GM21528 (cell line): ENCODE results near the gene TPRG1.

ENCODE experiments used
- ATAC-seq: cut with Tn5 transposase; IDR thresholded peaks from one replicate; pipeline ENCODE4 v1.9.1; 2021; ENCODE audit warnings: mild to moderate bottlenecking, moderate library complexity; ENCODE audit not compliant: unreplicated experiment, low FRiP score

Gene TPRG1

DNA sequence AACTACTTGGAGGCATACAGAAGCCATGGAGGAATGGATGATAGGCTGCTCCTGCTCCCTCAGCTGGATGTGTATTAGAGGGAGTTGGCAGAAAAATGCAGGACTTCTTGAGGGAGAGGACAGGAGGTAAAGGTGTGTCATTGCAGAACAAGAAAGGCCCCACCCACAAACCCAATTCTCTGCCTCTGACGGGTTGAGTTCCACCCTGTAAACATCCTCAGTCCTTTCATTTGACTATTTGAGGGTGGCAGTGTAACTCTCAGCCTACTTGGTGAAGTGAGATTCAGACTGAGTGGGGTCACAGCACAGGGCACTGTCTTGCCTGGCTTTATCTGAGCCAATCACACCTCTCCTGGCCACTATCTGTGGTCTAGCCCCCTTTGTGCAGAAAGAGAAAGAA lies at the start of gene TPRG1:
Gene TPRG1, plus strand, starts transcription at position 265 of the 400 bp plus-strand sequence. CDS start 35,414 bp downstream, outside the sequence.
- ATAC-seq: no peak

DNA sequence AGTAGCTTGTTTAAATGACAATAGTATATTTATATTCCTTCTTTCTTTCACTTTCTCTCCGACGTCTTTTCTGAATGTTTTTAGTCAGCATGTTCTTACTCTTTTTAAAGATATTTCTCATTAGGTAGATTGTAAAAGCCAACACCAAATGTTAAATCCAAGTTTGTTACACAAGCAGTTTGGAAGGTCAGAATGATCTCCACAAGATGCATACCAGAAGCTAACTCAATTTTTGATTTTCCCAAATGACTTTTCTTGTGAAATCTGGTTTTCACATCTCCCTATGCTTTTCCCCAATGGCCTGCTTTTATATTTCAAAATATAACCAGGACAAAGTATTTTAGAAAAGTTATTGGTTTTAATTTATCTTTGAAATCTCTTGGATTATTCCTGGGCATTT lies 49.7 kb upstream of the TPRG1 start:
- ATAC-seq: no peak

- ATAC-seq: no peak
These were observed 49.1 kb upstream of the TPRG1 start for GRCh38 chr3:189122526-189123205.

DNA sequence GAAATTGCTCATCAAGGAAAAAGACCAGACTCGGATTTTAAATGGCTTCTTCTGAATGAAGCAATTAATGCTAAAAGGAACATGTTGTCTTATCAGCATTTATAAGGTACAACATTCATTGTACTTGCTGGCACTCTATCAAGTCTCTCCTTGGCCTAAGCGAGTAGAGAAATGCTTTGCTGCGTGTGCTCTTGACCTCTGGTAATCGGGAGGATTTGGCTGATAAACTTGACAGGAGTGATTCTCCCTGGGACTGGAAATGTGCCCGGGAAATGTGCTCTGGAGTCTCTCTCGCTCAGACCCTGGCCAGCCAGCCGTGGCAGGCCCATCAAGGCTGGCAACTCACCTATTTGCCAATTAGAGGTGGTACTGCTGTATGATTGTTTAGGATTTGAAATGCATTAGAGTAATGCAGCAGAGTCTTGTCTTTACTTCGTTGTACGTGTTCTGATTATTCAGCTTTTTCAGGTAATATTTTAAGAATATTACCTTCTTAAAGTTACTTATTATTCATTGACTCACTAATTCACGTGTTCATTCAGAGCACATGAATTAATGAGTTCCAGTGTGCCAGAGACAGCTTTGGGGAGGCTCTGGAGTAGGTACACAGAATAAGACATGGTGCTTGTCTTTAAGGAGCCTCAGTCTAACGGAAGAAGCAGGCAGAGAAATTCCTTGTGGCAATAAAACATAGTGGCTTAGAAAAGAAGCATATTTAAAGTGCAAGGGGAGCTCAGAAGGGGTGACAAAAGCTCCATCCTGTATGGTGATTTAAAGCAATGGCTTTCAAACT lies 48.0 kb upstream of the TPRG1 start:
- no peak for ATAC-seq

- ATAC-seq: peak; percentile 52
These were observed 39.5 kb upstream of the TPRG1 start for GRCh38 chr3:189132231-189132671.

- ATAC-seq: no peak
These were observed 38.9 kb upstream of the TPRG1 start for GRCh38 chr3:189132839-189133238.

DNA sequence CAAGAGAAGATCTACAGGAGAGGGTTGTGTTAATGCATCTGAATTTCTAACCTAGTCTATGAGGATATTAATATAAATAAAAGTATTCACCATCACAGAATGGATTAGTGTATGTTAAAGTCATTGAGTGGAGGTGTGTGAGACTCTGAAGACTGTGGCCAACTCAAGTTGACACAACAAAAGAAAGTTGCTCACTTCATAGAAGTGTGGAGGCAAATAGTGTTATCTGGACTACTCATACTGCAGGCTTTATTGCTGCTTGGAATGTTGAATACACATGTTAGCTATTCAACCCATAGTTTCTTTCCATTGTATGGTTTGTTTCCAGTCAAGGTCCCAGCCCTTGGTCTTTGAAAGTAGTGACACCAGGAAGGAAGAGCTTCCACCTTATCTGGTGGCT lies 38.0 kb upstream of the TPRG1 start:
- no peak for ATAC-seq

GRCh38 chr3:189137416-189137815 lies 34.4 kb upstream of the TPRG1 start:
- no peak for ATAC-seq

DNA sequence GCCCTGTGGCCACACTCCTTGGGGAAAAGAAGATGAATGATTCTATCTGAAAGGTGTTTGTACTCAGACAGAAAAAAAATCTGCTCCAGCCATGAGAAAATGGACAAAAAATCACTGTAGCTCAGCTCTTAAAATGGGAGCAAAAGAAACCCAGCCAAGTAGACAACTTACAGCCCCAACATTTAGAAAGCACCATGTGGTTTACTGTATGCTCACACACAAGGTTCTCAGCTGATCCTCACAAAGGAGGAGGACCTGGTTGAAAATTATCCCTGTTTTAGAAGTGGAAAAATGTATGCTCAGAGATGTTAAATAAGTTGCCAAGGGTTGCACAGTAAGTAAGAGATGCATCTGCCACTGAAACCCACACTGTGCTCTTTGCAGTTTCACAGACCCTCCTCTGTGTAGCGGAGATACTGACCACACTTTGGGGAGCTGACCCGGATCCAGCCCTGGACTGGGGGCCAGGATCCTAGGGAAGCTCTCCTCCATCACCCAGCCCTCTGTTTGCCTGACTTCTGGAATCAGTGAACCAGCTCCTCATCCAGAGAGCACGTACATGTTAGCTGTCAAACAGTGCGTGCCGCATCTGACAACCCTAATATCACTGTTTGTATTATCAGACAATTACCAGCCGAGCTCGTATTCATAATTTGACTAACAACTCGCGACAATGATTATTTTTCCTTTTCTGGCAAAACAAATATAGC lies 32.7 kb upstream of the TPRG1 start:
- ATAC-seq: no peak

GRCh38 chr3:189139611-189139940 lies 32.2 kb upstream of the TPRG1 start:
- no peak for ATAC-seq

DNA sequence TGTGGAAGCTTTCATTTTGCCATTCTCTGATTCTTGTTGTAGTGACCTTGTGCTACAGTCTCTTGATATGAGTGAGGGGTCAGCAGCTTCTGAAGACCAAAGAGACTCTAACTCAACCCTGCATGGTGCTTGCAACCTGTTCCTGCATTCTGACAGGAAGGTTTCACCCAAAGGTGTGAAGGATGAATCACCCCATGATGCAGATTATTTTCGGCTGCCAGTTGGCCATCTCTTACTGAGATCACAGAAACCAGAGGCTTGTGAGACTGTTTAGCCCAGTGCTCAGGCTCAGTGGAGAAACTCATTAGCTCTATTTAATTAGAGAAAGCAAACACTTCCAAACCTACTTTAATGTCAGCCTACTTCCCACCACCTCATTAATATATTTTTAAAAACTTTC lies 29.2 kb upstream of the TPRG1 start:
- ATAC-seq: no peak

DNA sequence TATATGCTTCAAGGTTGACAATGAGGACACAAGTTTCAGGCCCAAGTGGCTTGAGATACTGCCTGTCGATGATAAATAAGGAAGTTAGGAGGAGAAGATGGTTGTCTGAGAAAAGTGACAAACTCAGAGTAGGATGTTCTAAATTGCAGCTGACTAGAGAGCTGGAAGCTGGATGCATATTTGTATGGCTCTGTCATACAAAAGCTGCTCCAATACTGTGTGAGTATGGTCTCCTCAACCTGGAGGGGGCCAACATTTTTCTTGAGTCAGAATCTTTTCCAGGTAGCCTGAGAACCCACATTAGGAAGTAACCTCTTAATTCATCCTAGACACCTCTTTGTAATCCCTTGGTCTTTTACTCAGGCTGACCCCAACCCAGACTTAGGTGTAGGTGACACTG lies 28.4 kb upstream of the TPRG1 start:
- ATAC-seq: no peak

- no peak for ATAC-seq
These were observed 28.0 kb upstream of the TPRG1 start for GRCh38 chr3:189143771-189144170.

DNA sequence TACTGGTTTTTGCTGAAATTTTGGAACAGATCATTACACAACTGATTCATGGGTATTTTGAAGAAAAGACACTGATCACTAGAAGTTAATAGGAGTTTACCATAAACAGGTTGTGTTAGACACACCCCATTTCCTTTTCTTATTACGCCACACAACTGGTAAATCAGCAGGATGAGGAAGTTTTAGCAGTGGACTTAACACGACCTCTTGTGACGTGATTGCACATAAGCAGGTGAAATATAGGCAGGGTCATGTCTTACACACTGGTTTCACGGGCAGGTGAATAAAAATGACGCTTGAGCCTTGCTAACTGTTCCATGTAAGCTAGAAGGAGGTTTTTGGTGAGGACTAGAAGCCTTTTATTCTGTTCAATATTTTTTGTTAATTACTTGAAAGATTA lies 27.1 kb upstream of the TPRG1 start:
- no peak for ATAC-seq

DNA sequence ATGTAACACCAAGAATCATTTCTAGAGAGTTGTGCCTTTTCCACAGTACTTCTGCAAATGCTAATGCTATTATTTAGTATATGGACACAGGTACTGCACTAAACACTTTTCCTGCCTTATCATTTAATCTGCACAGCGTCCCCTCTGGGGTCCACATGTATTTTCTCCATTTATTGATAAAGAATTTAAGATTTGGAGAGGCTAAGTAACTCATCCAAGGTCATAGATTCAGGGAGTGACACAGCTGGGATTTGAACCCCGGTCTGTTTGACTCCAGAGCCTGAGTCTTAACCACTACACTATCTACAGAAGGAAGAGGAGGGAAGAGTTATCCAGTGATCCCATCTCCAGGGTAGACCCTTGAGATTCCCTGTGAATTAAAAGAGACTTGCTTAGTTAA lies 24.9 kb upstream of the TPRG1 start:
- ATAC-seq: no peak

DNA sequence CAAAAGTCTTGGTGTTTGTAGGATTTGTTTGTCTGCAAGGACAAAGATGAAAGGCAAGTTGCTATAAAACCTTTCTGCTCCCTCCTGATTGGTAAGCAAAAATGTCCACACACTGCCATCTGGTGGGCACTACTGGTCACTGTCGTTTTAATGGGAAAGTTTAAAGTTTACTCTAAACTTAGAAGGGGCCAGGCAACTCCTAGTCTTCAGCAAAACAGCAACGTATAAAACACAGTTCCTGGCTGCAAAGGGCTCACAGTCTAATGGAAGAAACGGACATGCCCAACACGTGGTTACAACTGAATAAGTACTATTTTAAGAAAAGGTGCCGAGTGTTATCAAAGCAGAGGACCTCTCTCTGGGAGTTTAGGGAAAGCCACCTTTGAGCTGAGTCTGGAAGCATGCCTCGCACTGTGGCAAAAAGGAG lies 23.7 kb upstream of the TPRG1 start:
- ATAC-seq: peak; percentile 79

DNA sequence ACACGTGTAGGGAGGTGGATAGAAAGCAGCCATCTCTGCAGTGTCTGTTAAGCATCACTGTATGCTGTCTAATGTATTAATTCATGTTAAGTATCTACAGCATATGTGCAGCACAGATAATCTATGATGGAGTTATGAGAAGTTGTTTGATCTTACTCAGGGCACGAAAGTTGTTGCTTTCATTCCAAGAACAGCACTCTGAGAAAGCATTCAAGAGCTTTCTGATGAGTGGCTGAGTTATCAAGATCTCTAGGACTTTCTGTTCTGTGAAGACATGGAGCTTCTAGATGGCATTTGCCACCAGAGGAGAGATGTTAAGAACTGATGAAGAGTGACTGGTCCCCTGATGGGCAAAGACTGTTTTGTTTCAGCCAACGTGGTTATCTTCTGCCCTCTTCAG lies 22.6 kb upstream of the TPRG1 start:
- no peak for ATAC-seq

DNA sequence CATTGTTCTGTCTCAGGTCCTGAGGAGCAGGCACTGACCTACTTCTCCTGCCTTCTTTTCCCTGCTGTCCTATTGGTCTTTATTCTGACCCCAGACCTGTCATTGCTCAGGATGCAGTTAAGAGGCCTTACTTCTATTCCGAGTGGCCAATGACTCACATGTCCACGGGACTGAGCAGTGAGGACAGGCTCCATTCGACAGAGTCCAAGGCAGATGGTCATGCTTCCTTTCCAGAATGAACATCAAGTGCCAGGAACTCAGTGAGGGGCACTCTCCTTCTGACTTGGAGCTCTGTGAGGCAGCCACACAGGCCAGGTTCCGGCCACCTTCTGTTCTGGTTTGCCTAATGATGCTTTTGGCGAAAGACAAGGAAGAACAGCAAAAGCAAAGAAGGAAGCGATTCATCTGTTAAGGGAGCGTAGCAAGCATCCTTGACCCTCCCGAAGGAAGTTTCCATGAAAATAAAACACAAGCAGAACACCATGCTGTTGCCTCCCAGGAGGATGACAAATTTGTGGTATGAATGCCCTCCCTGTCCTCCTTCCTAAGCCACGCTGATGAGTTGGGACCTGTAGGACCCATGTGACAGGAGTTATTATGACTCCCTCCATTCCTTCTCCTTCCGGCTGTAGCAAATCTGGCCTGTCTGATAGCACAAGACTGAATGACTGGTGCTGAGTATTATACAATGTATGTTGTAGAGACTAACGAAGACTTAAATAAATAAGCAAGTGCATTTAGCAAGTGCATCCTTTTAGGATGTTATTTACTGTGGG lies 14.4 kb upstream of the TPRG1 start:
- ATAC-seq: no peak

- ATAC-seq: no peak
These were observed 13.7 kb upstream of the TPRG1 start for GRCh38 chr3:189158034-189158433.

DNA sequence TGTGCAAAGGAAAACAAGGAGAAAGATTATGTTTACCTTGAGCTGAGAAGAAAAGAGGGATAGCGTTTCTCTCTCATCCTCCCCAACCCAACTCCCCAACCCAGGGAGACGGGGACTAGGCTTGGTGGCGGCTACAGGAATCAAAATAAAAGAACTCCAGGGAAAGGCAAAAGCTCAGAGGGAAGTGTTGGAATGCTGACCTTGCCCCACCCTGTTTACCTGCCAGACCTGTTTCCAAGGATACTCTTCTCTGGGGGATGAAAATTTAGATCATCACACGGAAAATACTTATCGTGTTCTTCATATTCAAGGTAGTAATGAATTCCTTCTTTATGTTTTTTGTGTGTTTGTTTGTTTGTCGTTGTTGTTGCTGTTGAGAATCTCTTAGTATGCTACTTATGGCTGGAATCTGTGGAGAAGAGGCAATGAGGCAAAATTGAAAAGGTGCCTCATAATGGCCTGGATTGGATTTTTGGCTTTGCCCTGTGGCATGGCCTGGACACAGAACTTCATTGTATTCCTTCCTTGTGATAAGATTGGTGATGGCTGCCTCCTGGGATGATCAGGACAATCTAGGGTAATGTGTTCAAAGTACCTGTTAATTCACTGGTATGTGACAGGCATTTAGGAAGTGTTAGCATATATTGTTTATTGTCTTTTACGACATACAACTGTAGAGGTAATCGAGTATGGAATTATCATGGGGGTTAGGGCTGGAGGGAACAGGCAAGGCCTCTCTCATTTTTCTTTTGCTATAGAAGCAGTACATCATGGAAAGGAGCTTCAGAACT lies 11.1 kb upstream of the TPRG1 start:
- no peak for ATAC-seq
